HEK293 (cell line): ENCODE data around the gene NEU3.

Experiments
- CTCF ChIP-seq: fragments of 450-650 bp; formaldehyde crosslinking; IDR thresholded peaks from 2 replicates; pipeline ENCODE4 v1.5.1; 2016; ENCODE audit warnings: missing biosample characterization, missing genetic modification characterization
- TCF7L2 ChIP-seq: IDR thresholded peaks from 2 replicates; pipeline ENCODE4 v1.6.1; 2011; ENCODE audit warnings: low read depth, mild to moderate bottlenecking, inconsistent platforms, low read length, moderate library complexity, borderline replicate concordance
- ZBTB49 ChIP-seq: fragments of 450-650 bp; formaldehyde crosslinking; IDR thresholded peaks from 2 replicates; pipeline ENCODE4 v1.5.1; 2016; ENCODE audit warnings: missing biosample characterization, missing genetic modification characterization, low read depth
- ZNF529 ChIP-seq: fragments of 450-650 bp; formaldehyde crosslinking; IDR thresholded peaks from 2 replicates; pipeline ENCODE4 v1.5.1; 2017; ENCODE audit warnings: missing genetic modification characterization, missing biosample characterization; ENCODE audit not compliant: insufficient replicate concordance

- no peak for TF ChIP-seq CTCF
- no peak for TF ChIP-seq ZBTB49 (tag by site-specific recombination)
- no peak for TF ChIP-seq TCF7L2
- TF ChIP-seq ZNF529 (tag by site-specific recombination) = no peak
These were observed 17.8 kb upstream of the NEU3 start for GRCh38 chr11:74970852-74971395.
